ENCODE results near the gene SCGB1C2.

- TF ChIP-seq CTCF (IDR thresholded peaks at IDR 0.05), result no peak
- TF ChIP-seq GTF2I (CRISPR knock-in tag; conservative IDR thresholded peaks at IDR 0.05), result no peak
- no peak for TF ChIP-seq TP53 (CRISPR knock-in tag; IDR thresholded peaks at IDR 0.05)
Observed at GRCh38 chr17:142102-142661, 4.8 kb downstream of the SCGB1C2 start.

Data from WTC11 (cell line).